Right atrium auricular region (tissue), 2 donors: Measurements from ENCODE around the gene PIGS. TPM values are rescaled to one million over a fixed set of nuclear protein-coding genes. Genes with fewer than 3 reads are reported as not detected.
"Not testable (repeated sequence)": the region's sequence is repeated elsewhere in the genome, so short reads cannot be mapped to it uniquely, and the experiment has no call there.

ENCODE experiments used
- DNase-seq: peaks from one replicate; pipeline ENCODE4 v3.0.0-alpha.2; 2019; ENCODE audit warnings: low spot score
- H3K27ac ChIP-seq, 2 donors: fragments of 200-600 bp; sonication (generic); 1 replicate in 1 of 2; 2 replicates in 1 of 2; pipeline ENCODE4 v1.5.1; 2016 to 2019
- H3K27me3 ChIP-seq, 2 donors: fragments of 200-600 bp; sonication (generic); one replicate each; pipeline versions ENCODE4 v1.5.1 to v1.6.0; 2017 to 2019
- H3K36me3 ChIP-seq: fragments of 200-600 bp; sonication (generic); one replicate; pipeline ENCODE4 v1.5.1; 2016
- H3K4me1 ChIP-seq, 2 donors: fragments of 200-600 bp; sonication (generic); one replicate each; pipeline versions ENCODE4 v1.5.1 to v1.6.0; 2017 to 2019
- H3K4me3 ChIP-seq, 2 donors: fragments of 200-600 bp; sonication (generic); 1 replicate in 1 of 2; 2 replicates in 1 of 2; pipeline ENCODE4 v1.5.1; 2017 to 2019; ENCODE audit warnings: mild to moderate bottlenecking in 1 of 2, moderate library complexity in 1 of 2
- H3K9me3 ChIP-seq, 2 donors: fragments of 200-600 bp; sonication (generic); one replicate each; pipeline ENCODE4 v1.5.1; 2019
- CTCF ChIP-seq, 2 donors: fragments of 200-600 bp; sonication (generic); IDR thresholded peaks; one replicate each; pipeline ENCODE4 v1.5.1; 2019; ENCODE audit warnings: antibody characterized with exemption in 2 of 2
- total RNA-seq, 2 donors: library from RNA; depleted of rRNA; stranded (reverse); fragments of >200 nt; gene quantifications; one replicate each; pipeline ENCODE4 v1.1.0, GENCODE V29; 2016

PIGS gene
- total RNA-seq, 2 donors from 2014 or later, result 51.6 to 74.8 TPM

GRCh38 chr17:28577466-28577824, 6.1 kb upstream of the PIGS start:
- peaks cover 0 to 32% of the 10 kb centered on the region in 2 donors for H3K4me1 ChIP-seq
- DNase-seq, result no peak
- peaks cover 6% of the 10 kb centered on the region for H3K36me3 ChIP-seq
- peak overlapping the region in 1 of 2 donors; percentile 48 for H3K27ac ChIP-seq
- no peaks in the 10 kb centered on the region for H3K27me3 ChIP-seq
- no peak for TF ChIP-seq CTCF (IDR thresholded peaks at IDR 0.05)
- peak overlapping the region in 1 of 2 donors; percentile 44 for H3K4me3 ChIP-seq
- no peaks in the 10 kb centered on the region for H3K9me3 ChIP-seq

- TF ChIP-seq CTCF (IDR thresholded peaks at IDR 0.05), result no peak
- peak within 1 kb of the TSS; percentile 60 to 83 for H3K27ac ChIP-seq
- H3K27me3 ChIP-seq, result no peaks in the 10 kb centered on the region
- peaks cover 0 to 38% of the 10 kb centered on the region in 2 donors for H3K4me1 ChIP-seq
- peak within 1 kb of the TSS; percentile 17 to 44 for H3K4me3 ChIP-seq
- no peaks in the 10 kb centered on the region for H3K9me3 ChIP-seq
- H3K36me3 ChIP-seq, result peaks cover 6% of the 10 kb centered on the region
- DNase-seq, result peak; percentile 94
Observed at GRCh38 chr17:28576758-28577465, 5.6 kb upstream of the PIGS start, which contains the start of gene ALDOC. Gene ALDOC, minus strand, starts transcription at chr17:28576895. Its CDS starts 1,363 bp downstream, at chr17:28575532.

- peak overlapping the region; percentile 60 to 83 for H3K27ac ChIP-seq
- peak overlapping the region; percentile 17 to 34 for H3K4me3 ChIP-seq
- H3K36me3 ChIP-seq, DNase-seq, H3K27me3 ChIP-seq, H3K9me3 ChIP-seq: not testable (repeated sequence)
- H3K4me1 ChIP-seq, result peaks cover 0 to 41% of the 10 kb centered on the region in 2 donors
Observed at GRCh38 chr17:28576016-28576415, 4.7 kb upstream of the PIGS start.

- peak; percentile 61 for DNase-seq
- no peaks in the 10 kb centered on the region for H3K9me3 ChIP-seq
- H3K27ac ChIP-seq, result peak overlapping the region; percentile 60 to 83
- H3K27me3 ChIP-seq, result no peaks in the 10 kb centered on the region
- peaks cover 0 to 47% of the 10 kb centered on the region in 2 donors for H3K4me1 ChIP-seq
- peak in 1 of 2 donors; percentile 40 for TF ChIP-seq CTCF (IDR thresholded peaks at IDR 0.05)
- peaks cover 6% of the 10 kb centered on the region for H3K36me3 ChIP-seq
- H3K4me3 ChIP-seq, result no peak overlapping the region
Observed at GRCh38 chr17:28575126-28575795, 3.9 kb upstream of the PIGS start.

- H3K27ac ChIP-seq, result peak overlapping the region in 1 of 2 donors; percentile 83
- peaks cover 6% of the 10 kb centered on the region for H3K36me3 ChIP-seq
Observed at GRCh38 chr17:28574526-28574925, 3.2 kb upstream of the PIGS start.

More at GRCh38 chr17:28574526-28574925, 3.2 kb upstream of the PIGS start:
- Histone ChIP-seq H3K4me3 (no peak overlapping the region), H3K4me1 (peaks cover 0 to 55% of the 10 kb centered on the region in 2 donors), H3K27me3 (no peaks in the 10 kb centered on the region), H3K9me3 (no peaks in the 10 kb centered on the region)
- DNase-seq, result no peak
- TF ChIP-seq CTCF (IDR thresholded peaks at IDR 0.05), result no peak
